Stimulated activated CD8-positive, alpha-beta memory T cell treated with anti-CD3 and anti-CD28 coated beads, Interleukin-7, amount 100 ng/mL, for 24 hours (primary cell): ENCODE measurements around the gene CRISPLD2.
"Not testable (repeated sequence)": the region's sequence is repeated elsewhere in the genome, so short reads cannot be mapped to it uniquely, and the experiment has no call there.

Source experiments
- DNase-seq: peaks from one replicate; pipeline ENCODE4 v3.0.0-alpha.2; 2020; ENCODE audit warnings: low read depth

CRISPLD2 gene

DNA sequence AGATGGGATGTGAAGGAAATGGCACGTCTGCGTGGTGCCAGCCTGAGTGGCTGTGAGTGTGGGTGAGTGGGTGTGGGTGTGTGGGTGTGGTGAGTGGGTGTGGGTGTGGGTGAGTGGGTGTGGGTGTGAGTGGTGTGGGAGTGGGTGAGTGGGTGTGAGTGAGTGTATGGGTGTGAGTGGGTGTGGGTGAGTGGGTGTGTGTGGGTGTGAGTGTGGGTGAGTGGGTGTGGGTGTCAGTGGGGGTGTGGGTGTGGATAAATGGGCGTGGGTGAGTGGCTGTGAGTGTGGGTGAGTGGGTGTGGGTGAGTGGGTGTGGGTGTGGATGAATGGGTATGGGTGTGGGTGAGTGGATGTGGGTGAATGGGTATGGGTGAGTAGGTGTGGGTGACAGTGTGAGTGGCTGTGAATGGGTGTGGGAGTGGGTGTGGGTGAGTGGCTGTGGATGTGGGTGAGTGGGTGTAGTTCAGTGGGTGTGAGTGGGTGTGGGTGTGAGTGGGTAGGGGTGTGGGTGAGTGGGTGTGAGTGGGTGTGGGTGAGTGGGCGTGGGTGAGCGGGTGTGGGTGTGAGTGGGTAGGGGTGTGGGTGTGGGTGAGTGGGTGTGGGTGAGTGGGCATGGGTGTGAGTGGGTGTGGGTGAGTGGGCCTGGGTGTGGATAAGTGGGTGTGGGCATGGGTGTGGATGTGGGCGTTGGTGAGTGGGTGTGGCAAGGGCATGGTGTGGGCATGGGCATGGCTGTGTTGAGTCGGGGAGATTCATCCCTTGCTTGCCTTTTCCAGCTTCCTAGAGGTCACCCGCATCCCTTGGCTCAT, 110.7 kb downstream of the CRISPLD2 start:
- DNase-seq, result no peak

DNA sequence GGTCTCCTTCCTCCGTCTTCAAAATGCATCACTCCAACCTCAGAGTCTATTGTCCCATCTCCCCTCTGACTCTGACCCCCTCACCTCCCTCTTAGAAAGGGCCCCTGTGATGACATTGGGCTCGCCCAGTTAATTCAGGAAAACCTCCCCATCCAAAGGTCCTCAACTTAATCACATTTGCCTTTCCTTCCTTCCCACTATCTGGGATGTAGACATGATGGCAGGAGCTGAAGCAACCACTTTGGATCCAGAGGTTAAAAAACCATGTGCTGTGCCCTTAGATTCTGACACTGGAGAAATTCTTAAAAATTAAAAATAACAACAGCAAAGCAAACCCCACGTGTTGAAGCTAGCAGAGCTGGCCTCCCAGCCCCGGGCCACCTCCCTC, 111.3 kb downstream of the CRISPLD2 start:
- no peak for DNase-seq

DNA sequence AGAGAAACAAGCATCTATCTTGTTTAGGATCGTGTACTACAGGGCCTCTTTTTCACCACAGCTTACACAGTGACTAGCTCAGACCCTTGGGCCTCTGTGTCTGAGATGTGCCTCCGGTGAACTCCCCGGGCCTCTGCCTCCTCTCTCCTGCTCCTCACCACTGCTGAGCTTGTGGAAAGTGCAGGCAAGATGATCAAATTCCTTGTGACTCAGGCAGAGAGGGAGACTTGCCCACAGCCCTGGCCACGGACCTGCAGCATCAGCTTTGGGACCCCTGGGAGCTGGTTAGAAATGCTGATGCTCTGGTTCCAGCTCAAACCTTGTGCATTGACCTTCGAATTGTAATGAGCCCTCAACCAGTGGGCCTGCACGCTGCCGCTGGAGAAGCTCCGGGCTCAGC, 111.7 kb downstream of the CRISPLD2 start:
- no peak for DNase-seq

DNA sequence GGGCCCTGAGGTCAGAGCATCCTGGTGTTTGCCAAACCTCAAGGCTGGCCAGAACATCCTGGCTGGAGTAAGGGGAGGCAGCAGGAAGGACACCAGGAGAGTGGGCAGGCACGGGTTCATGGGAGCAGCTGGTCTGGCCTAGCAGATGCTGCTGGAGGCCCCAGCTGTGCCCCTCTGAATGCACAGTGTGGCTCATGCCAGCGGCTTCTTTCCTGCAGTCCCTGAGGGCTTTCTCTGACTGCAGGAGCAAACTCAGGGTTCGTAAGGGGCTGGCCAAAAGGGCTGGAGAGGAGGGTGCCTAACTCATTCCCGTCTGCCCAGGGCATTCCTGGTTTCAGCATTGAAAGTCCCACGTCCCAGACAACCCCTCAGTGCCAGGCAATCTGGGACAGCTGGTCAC, 112.9 kb downstream of the CRISPLD2 start:
- no peak for DNase-seq

DNA sequence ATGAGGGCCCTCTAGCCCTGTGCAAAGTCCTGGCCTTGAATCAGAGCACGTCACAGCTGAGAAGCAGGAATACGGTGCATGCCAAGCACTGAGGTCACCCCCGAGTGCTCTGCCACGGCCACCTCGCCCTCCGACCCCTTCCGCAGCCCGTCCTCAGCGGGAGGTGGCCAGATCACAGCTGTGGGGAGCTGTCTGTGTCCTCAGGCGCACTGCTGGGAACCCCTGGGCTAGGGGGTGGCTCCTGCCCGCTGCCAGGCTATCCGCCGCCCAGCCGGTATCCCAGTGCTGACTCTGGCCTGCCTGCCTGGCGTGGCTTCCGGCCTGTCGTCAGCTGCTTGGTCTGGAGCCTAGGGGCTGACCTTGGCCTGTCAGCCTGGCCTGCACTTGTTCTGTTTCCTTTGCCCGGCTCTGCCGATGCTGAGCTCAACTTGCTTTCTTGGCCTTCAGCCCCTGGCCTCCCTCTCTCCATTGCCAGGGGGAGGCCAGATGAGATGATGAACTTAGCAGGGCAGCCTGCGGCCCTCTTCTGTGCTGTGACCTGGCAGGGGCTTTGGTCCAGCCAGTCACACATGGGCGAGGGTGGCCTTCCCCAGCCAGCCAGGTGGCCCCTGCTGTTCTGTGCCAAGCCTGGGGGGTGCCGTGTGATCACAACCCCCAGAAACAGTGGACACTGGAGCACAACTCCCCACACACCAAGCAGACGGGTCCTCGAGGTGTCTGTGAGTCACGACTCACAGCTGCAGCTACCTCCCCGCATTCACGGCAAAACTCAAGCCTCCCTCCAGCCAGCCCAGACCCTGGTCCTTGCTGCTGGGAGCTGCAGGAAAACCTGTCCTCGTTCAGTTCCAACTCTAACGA, 114.2 kb downstream of the CRISPLD2 start:
- DNase-seq, result no peak

DNA sequence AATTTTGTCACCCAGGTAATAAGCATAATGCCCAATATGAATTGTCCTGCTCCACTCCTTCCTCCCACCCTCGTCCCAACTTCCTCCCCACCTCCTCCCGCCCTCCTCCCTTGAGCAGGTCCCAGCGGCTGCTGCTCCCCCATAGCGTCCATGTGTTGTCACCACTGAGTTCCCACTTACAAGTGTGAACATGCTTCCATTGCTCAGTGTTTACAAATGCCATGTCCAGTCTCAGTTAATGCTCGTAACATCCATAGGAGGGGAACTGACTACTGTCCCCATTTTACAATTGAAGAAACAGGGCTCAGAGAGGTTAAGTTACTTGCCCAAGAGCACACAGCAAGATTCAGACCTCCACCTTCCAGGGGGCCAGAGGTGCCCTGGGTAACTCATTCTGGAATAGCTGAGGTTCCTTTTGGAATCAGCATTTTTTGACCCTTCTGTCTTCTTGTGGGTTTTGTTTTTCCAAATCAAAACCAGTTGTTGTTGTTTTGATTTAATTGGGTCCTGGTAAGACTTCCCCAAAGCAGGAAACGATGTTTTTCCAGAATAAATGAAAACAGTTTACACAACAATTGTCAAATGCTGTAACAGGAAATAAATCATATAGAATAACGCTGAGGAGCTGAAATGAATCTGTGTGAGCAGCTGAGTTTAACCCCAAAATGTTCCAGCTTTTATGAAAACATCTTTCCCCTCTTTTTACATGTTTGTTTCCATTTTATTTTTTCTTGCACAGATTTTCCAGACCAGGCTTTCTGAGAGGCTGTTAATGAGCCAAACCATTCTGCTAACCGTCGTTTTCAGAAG, 117.6 kb downstream of the CRISPLD2 start:
- no peak for DNase-seq

DNA sequence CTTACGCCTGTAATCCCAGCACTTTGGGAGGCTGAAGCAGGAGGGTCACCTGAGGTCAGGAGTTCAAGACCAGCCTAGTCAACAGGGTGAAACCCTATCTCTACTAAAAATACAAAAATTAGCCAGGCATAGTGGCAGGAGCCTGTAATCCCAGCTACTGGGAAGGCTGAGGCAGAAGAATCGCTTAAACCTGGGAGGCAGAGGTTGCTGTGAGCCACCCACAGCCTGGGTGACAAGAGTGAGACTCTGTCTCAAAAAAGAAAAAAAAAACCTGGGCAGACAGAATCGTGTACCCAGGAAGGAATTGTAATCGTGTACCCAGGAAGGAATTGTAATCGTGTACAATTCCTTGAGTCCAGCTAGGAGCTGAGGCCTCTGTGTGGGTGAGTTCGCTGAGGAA, 118.8 kb downstream of the CRISPLD2 start:
- DNase-seq, result not testable (repeated sequence)

DNA sequence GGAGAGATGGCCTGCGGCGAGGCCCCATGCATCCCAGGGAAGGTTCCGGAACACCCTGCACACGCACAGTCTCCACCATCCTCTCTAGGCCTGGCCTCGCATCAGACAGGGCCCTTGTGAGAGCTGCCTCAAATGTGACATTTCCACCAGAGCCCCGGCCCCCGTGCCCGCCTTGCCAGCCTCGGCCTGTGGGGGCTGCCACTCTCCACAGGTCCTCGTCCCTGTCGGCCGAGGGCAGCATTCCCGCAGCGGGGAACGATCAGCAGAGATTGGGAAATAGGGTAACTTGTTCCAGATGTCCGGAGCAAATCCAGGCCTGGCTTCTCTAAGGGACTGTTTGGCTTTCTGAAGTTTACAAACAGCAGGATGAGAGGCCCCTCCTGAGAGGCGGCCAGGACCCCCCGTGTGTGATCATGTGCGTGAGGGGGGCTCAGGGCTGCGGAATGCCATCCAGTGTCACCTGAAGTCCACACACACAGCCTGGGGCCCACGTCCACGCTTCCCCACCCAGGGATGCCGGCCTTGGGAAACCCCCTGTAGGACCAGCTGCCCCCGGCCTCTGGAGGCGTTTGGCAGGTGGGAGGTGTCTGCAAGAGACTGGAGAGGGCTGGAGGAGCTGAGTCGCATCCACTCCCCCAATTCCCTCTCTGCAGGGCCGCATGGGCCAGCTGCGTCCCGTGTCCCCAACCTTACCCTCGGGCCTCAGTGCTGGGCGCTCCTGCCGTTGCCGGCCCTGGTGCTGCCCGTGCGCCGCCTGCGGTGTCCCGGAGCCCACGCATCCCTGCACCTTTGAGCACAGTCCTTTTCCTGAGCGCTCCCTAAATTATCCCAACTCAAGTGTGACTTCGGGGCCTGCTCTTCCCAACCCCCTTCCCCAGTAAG, 121.1 kb downstream of the CRISPLD2 start:
- DNase-seq, result no peak

DNA sequence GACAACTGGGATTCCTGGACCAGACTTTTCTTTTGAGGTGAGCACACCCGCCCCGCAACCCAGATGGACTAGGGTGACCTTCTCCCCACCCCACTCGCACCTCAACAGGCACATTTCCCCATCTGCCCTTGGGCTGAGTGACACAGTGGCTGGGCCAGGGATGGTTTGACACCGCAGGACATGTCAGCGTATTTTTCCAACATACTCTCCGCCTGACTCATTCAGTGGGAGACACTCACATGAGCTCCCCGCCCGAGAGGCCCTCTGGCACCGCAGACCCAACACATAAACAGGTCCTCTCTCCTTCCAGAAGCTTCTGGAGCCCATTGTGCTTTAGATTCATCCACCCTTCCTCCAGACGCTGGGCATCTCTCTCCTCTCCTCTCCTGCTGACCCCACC, 122.1 kb downstream of the CRISPLD2 start:
- no peak for DNase-seq

DNA sequence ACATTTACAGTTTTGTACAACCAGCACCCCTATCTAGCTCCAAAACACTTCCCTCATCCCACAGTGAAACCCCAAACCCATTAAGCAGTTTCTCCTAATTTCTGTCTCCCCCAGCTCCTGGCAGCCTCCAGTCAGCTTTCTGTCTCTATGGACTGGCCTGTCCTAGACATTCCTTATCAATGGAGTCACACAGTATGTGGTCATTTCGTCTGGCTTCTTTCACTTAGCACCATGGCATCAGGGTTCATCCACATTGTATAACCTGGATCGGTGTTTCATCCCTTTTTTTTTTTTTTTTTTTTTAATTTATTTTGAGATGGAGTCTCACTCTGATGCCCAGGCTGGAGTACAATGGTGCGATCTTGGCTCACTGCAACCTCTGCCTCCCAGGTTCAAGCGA, 123.0 kb downstream of the CRISPLD2 start:
- DNase-seq, result no peak

DNA sequence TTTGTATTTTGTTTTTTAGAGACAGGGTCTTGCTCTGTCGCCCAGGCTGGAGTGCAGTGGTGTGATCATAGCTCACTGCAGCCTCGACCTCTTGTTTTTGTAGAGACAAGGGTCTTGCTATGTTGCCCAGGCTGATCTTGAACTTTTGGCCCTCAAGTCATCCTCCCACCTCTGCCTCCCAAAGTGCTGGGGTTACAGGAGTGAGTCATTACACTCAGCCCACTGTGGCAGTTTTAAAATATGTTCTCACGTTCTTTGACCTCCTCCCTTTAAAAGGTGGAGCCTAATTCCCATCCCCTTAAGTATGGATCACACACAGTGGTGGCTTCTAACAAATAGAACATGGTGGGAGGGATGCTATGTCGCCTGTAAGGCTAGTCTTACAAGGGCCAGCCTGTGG, 123.8 kb downstream of the CRISPLD2 start:
- no peak for DNase-seq

DNA sequence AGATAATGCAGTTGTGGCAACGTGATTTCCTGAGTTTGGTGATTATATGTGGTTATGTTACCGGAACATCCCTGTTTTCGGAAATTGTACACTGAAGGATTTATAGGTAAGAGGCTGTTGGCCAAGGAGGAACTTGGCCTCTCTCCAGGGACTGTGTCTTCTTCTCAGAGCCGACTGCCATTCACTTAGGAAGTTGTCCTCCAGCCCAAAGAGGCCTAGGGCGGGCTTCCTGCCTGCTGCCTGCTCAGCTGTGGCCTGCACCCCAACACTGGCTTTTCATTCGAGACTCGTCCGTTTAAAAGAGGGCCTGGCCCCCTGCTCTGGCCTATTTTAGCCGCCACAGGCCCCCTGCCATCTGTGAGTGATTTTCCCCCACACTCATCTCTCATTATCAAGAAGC, 127.2 kb downstream of the CRISPLD2 start:
- no peak for DNase-seq

DNA sequence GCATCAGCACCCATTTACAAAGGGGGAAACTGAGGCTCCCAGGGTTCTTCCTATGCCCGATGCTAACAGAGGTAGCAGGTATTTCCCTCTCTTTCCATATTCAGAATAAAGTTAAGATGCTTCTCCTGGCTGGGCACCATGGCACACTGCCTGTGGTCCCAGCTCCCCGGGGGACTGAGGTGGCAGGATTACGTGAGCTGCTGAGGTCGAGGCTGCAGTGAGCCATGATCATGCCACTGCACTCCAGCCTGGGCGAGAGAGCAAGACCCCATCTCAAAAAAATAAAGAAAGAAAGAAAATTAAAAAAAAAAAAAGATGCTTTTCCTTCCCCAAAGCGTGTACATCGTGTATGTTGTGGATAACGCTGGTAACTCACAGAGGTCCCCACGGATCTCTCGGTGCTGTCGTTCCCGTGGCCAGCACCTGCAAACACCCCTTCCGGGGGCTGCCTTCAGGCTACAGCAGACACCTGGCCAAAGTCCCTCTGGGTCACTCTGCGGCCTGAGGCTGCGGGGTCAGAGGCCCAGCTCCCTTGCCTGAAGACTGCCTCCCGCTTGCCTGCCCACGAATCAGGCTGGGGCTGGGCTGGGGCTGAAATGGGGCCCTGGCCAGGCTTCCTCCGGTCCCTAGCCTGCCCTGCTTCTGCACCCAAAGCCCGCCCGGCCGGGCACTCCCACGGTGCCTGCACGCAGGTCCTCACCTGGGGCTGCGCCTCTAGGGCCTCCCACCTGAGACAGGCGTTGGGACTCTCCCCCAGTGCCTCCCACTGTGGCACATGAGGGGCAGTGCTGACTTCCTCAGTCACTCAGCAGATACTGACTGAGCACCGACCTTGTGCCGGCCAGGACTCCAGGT, 128.4 kb downstream of the CRISPLD2 start:
- DNase-seq, result no peak

DNA sequence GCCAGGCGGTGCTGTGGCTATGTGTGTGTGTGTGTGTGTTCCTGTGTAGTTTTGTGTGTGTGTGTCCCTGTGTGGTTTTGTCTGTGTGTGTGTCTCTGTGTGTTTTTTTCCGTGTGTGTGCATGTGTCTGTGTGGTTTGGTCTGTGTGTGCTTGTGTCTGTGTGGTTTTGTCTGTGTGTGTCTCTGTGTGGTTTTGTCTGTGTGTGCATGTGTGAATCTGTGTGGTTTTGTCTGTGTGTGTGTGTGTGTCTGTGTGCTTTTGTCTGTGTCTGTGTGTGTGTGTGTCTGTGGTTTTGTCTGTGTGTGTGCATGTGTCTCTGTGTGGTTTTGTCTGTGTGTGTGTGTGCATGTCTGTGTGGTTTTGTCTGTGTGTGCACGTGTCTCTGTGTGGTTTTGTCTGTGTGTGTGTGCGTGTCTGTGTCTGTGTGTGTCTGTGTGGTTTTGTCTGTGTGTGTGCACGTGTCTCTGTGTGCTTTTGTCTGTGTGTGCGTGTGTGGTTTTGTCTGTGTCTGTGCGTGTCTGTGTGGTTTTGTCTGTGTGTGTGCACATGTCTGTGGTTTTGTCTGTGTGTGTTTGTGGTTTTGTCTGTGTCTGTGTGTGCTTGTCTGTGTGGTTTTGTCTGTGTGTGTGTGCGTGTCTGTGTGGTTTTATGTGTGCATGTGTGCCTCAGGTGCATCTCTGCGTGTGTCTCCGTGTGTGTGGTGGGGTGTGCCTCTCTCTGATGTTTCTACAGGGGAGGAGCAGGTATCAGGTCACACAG, 129.2 kb downstream of the CRISPLD2 start:
- DNase-seq, result no peak

DNA sequence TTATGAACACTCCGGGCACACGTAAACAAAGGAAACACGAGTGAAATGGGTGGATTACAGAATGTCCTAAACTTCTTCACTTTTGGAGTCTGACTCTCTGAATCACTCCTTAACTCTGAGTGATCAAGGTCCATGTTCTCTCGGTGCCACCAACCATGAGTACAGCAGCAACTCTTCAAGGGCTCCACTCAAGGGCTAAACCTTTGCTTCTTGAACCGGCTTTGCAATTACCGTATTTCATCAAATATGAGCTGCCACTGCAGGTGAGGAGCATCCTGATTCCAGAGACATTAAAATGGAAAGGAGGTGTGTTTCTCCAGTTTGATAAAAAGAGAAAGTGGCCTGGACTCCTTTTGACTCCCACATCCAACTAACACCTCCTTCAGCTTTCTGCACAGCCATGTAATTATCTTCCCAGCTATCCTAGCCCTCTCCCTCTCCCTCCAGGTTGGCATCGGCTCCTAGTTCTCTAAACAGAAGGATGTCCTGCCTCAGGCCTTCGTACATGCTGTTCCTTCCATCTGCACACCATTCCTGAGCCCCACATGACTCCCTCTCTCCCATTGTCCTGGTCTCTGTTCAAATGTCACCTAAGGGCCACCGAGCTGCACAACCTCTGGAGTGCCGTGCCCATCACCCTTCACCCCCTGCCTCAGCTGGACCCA, 130.1 kb downstream of the CRISPLD2 start:
- DNase-seq, result no peak

DNA sequence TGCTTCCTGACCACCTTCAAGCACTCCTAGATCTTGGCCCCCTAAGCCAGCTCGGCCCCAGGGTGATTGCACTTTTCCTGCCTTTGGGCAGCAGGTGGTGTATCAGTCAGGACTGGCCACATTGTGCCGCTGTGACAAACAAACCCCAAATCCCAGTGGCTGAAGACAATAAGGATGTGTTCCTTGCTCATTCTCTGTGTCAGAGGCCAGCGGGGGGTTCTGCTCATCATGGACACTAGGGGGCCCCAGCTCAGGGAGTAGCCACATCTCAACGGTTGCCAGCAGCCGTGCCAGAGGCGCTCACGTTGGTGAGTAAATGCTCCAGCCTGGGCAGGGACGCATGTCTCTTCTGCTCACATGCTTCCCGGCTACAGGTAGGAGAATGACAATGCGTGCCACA, 131.1 kb downstream of the CRISPLD2 start:
- DNase-seq, result no peak

DNA sequence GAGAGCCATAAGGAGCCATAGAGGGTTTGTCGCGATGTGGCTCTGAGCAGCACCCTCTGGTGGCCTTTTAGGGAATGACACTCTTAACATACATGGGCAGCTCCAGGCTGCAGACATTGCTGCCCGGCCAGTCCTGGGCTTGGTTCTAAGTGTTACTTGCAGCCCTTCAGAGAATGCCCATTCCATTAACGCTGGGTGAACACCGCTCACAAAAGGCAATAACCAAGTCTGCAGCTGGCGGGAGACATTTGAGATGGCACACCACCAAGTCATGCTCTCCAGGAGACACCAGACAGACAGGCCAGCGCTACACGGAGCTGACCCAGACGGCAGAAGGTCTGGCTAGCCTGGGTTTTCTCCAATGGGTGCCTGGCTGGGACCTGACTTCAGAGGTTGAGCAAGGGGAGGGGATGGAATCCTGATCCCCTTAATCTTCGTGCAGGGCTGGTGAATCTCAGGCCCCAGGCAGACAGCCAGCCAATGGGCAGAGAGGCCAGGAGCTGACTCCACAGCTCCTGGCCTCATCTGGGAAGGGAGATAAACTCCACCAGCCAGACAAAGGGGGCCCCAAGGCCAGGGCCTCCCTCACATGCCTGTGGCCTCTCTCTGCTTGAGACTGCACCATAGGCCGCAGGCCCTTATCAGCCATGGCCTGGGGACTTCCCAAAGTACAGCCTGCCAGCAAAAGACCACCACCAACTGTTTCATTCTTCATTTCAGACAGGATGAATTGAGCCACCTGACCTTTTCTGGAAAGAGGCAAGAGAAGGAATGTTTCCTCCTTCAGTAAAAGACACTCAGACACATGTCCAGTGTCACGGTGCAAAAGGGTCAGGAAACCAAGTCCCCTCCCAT, 132.8 kb downstream of the CRISPLD2 start:
- peak; percentile 28 for DNase-seq

DNA sequence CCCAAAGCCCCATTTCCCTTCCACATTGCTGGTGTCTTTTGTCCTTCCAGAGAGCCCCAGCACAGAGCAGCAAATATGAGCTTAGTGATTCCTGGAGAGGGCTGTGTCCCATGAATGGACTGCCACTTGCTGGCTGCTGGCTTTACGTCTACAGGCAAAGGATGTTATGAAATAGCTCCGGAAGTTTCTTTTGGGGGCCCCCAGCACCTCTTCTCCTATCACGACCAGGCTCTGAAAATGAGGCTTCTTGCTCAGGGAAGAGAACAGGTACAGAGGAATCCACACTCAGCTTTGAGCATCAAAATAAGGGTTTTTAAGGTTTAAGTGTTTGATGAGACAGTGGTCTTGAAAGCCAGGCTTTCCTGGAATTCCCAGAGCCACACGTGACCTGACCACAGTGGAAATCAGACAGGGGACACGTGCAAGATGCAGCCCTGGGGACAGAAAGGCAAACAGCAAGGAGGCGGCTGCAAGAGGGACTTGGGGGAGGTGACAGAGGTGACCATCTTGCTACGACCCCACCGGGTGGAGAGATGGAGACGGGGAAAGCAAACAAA, 133.5 kb downstream of the CRISPLD2 start:
- DNase-seq, result no peak
